Measurements from ENCODE around the gene MORF4L2. TPM values are rescaled to one million over a fixed set of nuclear protein-coding genes. Genes with fewer than 3 reads are reported as not detected.

The MORF4L2 gene
- total and polyA plus RNA-seq, 9 of the 15 experiments (the other 6 are each of a cell fraction or from before 2014, with no cell fraction given) = 324 to 781 (median 420) TPM

DNA sequence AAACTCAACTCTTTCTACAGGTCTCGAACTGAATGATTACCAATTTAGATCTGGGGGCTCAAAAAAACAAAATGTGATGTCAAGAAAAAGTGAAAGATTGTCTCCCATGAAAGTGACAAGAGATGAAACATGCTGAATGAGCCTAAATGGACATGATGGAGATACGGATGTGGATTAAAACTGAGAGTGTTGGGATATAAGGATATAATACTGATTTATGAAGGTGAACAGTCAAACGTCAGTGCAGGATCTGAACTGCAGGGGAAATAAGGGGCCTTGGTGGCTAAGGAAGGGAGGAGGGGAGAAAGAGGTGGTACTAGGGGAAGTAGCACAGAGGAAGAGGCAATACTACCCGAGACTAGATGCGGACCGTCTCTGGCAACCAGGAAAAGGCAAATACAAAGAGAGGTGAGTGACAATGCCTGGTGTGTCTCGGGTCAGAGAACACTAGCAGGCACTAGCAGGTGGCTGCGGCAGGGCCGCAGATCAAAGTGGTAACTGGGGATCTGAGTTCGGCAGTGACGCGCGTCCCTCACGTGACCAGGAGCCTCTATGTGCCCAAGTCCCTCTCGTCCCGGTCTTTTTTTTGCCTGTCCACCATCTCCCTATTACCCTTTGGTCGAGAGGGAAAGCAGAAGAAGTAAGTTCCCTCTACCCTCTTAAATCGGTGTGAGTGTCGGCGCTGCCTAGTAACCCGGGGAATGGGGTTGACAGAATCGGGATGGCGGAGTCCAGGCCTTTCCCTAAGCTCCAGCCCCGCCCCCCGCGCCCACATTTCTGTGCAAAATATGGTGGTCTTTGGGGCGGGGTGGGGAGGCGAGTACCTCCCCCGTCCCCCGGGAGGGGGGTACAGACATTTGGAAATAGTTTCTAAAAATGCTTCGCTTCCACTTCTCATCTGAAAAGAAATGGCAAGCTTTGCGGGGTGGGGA is 57.8 kb downstream of the MORF4L2 start, which contains the start of gene TCEAL1 (continued):
- TF ChIP-seq CTCF (IDR thresholded peaks at IDR 0.05 in 2 of 3, conservative IDR thresholded peaks at IDR 0.05 in 1 of 3; ENCODE audit: insufficient read depth in 2 of 3, low read depth in 1 of 3, low read length in 3 of 3) (no peak), SNIP1 (IDR thresholded peaks at IDR 0.05; ENCODE audit: low read depth) (no peak), RAD51 (IDR thresholded peaks at IDR 0.05; ENCODE audit: borderline replicate concordance, low read depth) (peak; percentile 81), ZNF644 (tag; IDR thresholded peaks at IDR 0.05; ENCODE audit: low read depth) (no peak), TOE1 (IDR thresholded peaks at IDR 0.05; ENCODE audit: borderline replicate concordance) (peak; percentile 50; the same call in 1 of the 2 replicates), TOE1 (CRISPR knock-in tag; IDR thresholded peaks at IDR 0.05; ENCODE audit: borderline replicate concordance, low read depth) (no peak), USF2 (CRISPR knock-in tag; IDR thresholded peaks at IDR 0.05) (peak; percentile 89)
- TF ChIP-seq, protein P1, sequence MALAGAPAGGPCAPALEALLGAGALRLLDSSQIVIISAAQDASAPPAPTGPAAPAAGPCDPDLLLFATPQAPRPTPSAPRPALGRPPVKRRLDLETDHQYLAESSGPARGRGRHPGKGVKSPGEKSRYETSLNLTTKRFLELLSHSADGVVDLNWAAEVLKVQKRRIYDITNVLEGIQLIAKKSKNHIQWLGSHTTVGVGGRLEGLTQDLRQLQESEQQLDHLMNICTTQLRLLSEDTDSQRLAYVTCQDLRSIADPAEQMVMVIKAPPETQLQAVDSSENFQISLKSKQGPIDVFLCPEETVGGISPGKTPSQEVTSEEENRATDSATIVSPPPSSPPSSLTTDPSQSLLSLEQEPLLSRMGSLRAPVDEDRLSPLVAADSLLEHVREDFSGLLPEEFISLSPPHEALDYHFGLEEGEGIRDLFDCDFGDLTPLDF (CRISPR knock-in tag; IDR thresholded peaks at IDR 0.05) = no peak
- TF ChIP-seq, protein P2, sequence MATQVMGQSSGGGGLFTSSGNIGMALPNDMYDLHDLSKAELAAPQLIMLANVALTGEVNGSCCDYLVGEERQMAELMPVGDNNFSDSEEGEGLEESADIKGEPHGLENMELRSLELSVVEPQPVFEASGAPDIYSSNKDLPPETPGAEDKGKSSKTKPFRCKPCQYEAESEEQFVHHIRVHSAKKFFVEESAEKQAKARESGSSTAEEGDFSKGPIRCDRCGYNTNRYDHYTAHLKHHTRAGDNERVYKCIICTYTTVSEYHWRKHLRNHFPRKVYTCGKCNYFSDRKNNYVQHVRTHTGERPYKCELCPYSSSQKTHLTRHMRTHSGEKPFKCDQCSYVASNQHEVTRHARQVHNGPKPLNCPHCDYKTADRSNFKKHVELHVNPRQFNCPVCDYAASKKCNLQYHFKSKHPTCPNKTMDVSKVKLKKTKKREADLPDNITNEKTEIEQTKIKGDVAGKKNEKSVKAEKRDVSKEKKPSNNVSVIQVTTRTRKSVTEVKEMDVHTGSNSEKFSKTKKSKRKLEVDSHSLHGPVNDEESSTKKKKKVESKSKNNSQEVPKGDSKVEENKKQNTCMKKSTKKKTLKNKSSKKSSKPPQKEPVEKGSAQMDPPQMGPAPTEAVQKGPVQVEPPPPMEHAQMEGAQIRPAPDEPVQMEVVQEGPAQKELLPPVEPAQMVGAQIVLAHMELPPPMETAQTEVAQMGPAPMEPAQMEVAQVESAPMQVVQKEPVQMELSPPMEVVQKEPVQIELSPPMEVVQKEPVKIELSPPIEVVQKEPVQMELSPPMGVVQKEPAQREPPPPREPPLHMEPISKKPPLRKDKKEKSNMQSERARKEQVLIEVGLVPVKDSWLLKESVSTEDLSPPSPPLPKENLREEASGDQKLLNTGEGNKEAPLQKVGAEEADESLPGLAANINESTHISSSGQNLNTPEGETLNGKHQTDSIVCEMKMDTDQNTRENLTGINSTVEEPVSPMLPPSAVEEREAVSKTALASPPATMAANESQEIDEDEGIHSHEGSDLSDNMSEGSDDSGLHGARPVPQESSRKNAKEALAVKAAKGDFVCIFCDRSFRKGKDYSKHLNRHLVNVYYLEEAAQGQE (IDR thresholded peaks at IDR 0.05; ENCODE audit: borderline replicate concordance) = peak; percentile 9; the same call in 1 of the 2 replicates
- TF ChIP-seq, protein P2 (CRISPR knock-in tag; IDR thresholded peaks at IDR 0.05; ENCODE audit: low read depth) = no peak

Measured in K562 (cell line).